ENCODE data around the gene TMPRSS5.

The TMPRSS5 gene

GRCh38 chr11:113637636-113638035 is 68.5 kb downstream of the TMPRSS5 start:
- TF ChIP-seq GATA2 (IDR thresholded peaks at IDR 0.05; ENCODE audit: low read depth, low read length), result no peak
- no peak for TF ChIP-seq GATA3 (IDR thresholded peaks at IDR 0.05; ENCODE audit: low read depth, low read length)
